NCI-H748 (cell line): Measurements from ENCODE around the gene TAX1BP1.
"Not testable (repeated sequence)": the region's sequence is repeated elsewhere in the genome, so short reads cannot be mapped to it uniquely, and the experiment has no call there.

Source experiments
- DNase-seq: peaks from one replicate; lab custom pipeline; 2025; ENCODE audit not compliant: unreplicated experiment; lab: John Stamatoyannopoulos, UW

The TAX1BP1 gene

DNA sequence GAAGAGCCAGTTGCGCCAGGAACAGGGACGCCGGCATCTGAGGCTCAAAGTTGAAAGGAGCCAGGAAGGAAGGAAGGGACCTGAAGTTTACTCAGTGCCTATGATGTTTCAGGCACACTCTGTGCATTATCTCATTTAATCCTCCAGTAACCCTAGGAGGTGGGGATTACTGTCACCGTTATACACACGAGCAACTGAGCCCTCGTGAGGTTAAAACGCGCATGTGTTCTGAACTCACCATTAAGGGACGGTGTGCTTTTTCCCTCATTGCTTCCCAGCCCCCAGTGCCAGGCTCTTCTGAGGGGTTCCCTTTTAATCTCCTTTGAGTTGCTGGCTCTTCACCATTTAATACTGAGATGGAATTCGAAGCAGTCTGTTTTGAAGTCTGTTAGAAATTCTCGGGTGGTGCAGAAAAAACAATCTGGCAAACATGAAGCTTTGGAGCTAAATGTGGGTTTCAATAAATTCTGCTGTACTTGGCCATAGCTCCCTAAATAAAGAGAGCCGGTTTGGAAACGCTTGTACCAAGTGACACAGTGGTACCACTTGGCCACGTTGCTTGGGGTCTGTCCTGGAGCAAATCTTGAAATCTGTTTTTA is 102.2 kb downstream of the TAX1BP1 start:
- DNase-seq, result no peak

DNA sequence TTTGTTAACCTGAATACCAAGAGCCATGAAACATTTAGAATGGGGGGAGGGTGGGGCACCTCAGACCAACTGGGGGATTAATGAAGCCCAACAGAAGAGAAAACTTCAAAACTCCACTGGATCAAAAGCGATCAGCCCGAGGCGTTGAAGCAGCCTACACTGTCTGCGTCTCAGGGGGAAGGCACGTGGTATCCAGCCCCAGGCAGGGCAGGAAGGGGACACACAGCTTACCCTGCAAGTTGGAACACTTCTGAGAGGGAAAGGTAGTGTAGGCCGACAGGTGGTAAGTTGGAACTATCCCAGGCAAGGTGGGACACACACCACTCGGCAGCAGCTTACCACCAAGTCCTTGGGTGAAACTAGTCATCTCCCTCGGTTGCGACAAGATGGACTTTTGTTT is 102.9 kb downstream of the TAX1BP1 start:
- no peak for DNase-seq

DNA sequence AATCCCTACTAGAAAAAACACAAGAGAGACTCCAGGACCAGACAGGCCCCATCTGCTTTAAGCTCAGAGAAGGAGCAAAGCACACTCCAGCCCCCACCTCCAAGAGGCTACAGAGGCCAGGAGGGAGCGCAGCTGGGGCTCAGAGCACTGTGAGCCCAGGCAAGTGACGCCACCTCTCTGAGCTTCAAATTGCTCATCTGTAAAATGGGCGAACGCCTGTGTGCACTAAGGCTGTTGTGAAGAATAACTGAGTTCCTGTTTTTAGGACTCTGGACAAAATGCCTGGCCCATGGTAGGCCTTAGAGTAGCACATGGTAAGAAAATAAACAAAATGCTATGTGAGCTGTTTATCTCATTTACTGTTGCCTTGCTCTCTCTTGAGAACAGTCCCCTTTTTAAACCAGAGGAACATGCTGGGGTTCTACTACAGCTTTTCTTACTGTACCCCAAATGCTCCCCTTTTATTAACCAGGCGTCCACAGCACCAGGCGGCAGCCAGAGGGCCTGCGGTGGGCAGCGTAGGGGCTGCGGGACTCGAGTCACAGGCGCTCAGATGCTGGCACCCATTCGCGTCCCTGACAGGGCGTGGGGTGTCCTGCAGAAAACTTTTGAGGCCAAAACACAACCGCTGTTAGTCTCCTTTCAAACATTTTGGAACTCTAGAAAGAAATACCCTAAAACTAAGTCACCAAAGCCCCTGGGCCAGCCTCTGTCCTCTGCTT is 103.8 kb downstream of the TAX1BP1 start:
- no peak for DNase-seq

DNA sequence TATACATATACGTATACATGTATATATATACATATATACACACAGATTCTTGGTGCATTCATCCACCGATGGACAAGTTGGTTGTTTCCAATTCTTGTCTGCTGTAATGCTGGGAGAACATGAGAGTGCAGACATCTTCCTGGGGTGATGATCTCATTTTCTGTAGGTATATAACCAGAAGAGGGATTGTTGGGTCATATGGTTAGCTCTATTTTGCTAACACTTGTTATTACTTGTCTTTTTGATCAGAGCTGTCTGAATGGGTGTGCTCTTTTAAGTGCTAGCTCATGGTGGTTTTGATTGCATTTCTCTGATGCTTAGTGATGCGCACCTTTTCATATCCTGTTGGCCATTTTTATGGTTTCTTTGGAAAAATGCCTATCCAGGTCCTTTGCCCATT is 106.4 kb downstream of the TAX1BP1 start:
- DNase-seq, result no peak

DNA sequence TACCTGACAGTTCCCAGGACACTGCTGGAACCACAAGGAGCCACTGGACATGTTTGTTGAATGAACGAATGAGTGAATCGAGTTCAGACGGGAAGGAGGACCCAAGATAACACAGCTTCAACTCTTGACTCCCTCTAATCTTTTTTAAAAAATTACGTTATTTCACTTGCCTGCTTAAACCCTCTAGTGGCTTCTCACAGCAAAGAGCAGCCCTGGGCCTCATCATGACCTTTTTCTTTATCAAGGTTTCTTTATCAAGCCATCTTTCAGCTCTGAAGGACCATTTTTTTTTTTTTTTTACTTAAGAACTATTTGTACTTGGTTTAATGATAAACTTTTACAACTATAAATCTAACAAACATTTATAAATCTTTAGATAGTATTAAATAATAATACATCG is 110.6 kb downstream of the TAX1BP1 start:
- no peak for DNase-seq

DNA sequence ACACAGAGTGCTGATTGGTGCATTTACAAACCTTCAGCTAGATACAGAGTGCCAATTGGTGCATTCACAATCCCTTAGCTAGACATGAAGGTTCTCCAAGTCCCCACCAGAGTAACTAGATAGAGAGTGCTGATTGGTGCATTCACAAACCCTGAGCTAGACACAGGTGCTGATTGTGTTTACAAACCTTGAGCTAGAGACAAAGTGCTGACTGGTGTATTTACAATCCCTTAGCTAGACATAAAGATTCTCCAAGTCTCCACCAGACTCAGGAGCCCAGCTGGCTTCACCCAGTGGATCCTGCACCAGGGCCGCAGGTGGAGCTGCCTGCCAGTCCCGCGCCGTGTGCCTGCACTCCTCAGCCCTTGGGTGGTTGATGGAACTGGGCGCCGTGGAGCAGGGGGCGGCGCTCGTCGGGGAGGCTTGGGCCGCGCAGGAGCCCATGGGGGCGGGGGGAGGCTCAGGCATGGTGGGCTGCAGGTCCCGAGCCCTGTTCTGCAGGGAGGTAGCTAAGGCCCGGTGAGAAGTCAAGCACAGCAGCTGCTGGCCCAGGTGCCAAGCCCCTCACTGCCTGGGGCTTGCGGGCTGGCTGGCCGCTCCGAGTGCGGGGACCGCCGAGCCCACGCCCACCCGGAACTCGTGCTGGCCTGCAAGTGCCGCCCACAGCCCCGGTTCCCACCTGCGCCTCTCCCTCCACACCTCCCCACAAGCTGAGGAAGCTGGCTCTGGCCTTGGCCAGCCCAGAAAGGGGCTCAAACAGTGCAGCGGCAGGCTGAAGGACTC is 116.9 kb downstream of the TAX1BP1 start:
- DNase-seq, result not testable (repeated sequence)

DNA sequence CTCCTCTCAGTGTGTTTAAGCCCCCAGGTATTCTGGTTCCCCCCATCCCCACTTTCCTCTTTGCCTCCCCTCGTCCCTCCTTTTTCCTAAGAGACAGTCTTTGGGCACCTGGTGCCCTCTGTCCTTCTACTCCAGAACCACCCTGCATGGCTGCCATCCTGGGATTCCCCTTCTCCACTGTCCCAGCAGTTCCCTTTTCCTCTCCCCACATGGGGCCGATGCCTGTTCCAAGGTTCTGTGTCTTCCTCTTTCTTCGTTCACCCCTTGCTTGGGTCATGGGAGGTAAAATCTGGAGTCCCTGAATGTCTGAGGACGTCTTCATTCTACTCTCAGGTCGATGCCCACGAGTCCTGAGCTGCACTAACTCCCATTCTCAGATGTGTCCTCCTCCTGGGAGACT is 120.8 kb downstream of the TAX1BP1 start:
- DNase-seq, result no peak

DNA sequence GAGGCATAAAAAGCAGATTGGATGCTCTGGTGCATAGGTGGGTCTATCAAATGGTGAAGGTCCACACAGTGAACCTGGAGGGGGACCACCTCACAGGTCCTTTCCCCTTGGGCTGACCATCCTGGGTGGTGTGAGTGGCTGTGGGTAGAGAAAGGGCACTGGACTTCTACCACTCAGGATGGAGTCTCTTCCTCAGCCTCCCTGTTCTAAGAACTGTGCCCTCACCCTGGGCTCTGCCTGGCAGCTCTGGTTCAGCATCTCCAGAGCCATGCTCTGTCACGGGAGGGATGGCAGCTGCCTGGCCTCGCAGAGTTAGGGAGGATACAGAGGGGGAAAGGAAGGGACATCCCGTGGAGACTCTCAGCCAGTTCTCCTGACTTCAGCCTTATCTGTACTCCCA is 121.8 kb downstream of the TAX1BP1 start:
- no peak for DNase-seq

DNA sequence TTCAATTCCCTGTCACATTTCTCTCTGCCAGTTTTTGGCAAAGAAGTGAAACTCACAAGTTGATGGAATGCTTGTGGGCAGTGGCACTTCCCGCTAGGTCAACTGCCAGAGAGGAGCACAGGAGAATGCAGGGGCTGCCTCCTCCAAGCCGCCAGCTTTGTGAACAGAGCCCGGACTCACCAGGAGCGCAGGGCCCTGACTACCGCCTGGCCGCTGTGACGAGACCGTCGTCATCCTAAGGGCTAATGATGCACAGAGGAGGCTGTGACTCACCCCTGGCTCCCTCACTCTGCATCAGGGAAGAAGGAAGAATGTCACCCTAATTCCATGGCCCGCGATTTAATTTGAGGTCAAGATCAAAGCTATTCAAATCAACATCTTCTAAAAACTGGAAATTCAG is 123.9 kb downstream of the TAX1BP1 start:
- DNase-seq, result no peak

DNA sequence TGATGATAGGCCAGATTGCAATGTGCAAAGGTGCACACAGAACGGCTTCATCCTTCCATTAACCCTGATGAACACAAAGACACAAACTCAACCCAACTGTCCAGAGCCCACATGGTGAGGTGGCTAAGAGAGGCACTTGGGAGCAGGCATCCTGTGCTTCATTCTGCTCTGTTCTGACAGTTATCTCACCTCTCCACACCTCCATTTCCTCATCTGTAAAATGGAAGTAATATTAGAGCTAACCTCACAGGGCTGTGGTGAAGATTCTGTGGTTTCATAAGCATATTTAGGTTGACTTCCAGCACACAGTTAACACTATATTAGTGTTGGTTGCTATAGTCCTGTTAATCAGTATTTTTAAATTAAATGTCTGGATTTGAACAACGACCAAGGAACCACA is 126.3 kb downstream of the TAX1BP1 start:
- no peak for DNase-seq

DNA sequence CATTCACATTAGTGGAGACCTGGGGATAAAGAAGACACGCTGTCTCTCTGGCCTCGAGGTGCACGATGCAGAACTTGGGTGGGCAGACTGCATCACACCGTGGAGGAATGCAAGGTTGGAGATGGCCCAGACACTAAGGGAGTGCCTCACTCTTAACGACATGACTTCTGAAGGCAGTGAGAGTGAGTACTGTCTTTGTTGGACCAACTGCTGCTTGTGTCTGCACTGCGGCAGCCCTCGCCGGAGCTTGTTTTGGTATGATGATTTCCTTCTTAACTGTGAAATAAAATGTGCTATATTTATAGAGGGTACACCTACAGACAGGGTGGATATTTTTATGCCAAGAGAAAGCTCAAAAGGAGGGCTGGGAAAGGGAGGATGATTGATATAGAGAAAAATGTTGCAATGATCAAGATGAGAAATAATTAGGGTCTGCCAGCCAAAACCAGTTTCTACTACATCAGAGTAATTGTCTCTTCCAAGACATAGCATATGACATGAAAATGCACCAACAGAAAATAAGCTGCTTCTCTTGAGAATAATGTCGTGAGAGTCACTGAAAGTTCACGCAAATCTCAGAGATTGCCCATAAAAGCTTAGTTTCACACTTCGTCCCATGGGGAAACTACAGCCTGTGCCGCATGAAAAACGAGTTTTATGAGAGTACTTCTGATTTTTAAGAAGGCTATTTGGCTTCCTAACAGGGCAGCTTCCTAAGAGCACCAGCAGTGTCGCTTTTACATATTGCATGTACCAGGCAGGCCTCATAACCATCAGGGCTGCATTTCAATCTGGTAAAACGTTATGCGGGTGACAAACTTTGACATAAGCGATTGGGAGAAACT is 127.1 kb downstream of the TAX1BP1 start:
- DNase-seq, result no peak

DNA sequence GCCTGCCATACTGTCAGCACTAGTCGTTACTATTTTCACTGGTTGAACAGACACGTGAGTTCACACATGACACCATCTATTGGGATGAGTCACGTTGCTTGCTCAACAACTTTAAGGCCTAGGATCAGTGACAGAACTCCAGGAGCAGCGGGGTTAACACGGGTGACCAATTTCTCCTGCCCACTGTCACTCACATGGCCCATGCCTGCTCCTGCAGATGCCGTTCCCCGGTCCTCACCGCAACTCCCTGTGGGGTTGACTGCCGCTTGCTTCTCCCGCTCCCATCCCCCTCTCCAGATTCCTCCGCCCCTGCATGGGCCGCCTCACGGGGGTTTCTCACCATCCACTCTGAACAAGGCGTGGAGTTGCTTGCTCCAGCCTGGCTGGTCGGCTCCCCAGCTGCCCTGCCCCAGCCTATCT is 128.2 kb downstream of the TAX1BP1 start:
- DNase-seq, result no peak

DNA sequence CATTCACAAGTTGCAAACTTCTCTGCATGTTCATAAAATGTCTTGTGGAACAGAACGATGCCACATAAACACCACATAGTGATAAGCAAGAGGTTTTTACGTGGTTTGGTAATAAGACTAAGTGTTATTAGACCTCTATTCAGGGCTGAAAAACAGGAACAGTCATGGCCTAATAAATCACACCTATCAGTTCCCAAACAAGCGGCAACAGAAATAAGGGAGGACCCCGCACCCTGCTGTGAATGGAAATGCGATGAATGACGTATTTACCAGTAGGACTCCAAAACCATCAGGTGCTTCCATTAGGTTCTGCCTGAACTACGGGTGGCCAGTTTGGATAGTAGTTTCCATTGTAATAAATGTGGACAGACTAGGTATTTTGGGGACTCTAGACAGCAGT is 129.1 kb downstream of the TAX1BP1 start:
- no peak for DNase-seq

DNA sequence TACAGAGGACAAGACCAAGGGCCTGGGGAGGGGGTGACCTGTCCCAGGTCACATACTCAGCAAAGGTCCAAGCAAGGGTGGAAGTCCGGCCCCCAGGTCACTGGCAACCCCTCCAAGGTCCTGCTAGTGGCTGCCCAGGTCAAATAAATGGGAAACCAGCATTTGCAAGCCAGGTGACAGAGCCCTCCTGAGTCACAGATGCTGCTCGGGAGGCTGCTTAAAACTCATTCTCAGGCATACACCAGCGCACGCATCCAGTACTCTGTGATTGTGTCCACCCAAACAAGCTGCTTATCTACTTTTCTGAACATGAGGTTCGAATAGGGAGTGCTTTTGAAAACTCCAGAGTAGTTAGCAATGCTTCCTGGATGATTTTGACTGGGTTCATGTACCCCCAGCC is 130.6 kb downstream of the TAX1BP1 start:
- DNase-seq, result no peak

DNA sequence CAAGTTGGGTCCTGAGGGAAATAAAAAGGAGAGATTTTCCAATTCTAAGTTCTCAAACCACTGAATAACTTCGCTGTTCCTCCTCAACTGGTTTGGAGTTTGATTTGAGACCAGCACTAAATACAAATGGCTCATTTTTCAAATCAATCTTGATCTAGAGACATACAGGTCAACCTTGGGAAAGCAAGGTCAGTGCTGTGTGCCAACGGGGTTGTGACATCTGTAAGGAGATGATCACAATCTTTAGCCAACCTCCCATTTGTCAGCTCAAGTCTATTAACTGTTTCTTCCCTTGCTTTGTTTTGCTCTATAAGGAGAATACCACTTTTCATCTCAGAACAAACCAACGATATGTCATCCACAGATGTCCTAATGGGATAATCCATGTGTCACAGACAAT is 131.1 kb downstream of the TAX1BP1 start:
- no peak for DNase-seq

DNA sequence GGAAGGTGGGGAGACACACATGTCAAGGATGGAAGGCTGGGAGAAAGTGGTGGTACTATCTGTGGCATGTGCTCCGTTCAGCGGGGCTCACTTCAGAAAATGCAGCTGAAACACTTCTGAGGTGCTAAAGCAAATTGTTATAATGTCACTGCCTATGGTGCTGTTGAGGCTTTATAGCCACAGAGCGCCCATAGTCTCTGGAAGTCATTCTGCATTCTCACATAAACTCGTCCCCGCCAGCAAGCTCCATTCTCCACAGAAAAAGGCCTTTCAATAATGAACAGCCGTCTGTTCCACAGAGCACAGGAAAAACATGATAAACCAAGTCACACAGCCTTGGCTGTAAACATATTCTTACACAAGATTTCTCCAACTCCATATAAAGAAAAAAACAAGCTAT is 131.9 kb downstream of the TAX1BP1 start:
- no peak for DNase-seq

DNA sequence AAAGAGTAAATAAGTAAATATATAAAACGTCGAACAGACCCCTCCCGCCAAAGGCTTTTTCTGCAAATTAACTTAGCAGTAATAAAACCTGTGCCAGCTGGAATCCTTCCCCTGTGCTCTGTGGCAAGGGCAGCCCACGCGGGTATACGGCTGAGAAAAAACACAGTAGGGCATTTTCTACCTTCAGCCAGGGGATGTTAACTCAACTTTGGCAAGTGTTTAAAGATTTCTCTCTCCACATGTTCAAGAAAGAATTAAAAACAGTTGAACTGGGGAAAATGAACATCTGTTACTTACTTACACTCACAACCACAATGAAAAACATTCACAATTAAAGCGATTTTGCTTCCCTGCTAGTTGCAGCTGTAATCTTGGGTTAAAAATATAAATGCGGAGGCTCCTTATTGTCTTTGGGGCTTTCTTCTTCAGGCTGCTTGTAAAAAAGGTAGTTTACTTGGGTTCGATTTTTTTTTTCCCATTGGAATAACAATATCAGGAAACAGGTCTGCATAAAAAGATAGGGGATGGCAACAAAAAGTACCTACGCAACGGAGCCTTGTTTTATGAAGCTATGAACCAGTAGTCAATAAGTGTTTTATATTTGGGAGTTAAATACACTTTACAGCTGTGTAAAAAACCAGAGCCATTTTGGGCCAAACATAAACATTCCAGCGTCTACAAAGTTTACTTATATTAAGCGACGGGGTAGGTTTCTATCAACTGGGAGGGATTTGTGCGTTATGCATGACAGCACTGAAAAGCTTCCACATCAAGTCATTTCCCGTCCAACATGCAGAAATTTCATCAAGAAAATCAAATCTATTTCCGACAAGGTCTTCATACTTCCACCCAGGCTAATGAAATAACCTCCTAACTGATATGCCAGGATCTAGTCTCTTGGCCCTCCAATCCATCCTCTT is 132.7 kb downstream of the TAX1BP1 start:
- no peak for DNase-seq

DNA sequence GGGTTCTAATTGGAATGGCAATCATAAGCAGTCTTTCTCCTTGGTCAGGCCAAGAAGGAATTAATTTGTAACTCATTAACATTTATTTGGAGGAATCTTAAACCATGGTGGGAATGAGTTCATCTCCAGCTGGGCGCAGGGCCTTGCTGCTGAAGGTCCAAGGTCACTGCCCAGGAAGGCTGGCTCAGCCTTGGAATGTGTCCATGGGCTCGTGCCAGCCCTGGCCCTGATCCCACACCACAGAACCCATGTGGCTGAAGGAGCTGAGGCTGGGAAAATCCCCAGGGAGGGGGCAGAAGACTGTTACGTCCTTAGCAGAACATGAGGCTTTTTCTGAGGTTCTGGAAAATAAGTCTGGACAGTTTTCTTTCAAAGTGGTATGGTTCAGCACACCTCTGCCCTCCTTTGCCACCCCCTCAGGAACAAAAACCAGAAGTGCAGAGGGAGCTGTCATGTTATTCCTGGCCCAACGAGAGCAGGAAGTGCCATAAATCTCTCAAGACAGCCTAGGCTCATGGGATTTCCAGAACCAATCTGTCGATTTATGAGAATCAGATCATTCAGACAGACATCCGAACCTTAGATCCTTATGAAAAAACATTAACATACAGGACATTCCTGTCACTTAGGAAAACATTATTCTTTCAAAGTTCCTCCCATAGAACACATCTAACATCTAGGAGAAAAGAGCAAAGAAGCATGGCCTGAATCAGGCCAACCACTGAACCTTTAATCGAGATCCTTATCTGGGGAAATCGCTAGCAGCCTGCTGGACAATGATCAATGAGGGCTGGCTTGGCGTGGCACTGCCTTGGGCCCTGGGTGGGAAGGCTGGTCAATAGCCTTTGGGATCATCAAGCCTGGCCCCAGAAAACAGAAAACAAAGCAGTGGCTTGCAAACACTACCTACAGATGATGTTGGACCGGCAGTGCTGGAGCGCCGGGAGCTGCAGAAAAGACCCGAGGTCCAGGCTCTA is 134.3 kb downstream of the TAX1BP1 start:
- no peak for DNase-seq

DNA sequence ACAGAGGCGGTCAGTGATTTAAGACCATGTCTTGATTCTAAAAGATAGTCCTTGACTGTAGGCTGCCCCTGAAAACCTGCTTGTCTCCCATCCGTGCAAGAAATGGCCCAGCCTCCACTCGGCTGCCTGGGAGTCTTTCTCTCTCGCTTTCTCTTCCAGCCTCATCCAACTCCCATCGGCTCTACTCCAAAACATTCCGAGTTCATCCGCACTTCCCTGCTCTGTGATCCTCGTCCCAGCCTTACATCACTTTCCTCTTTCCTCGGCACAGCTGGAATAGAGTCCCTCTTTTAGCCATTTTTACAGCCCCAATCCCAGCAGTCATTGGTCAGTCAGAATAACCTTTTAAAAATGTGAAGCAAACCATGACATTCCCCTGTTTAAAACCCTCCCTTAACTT is 135.1 kb downstream of the TAX1BP1 start:
- no peak for DNase-seq
